SJSA1 (cell line): ENCODE measurements around the gene PNPO. TPM values are rescaled to one million over a fixed set of nuclear protein-coding genes. Genes with fewer than 3 reads are reported as not detected.

Experiments used
- DNase-seq, 2 experiments: peaks; one replicate each; pipeline ENCODE4 v3.0.0-alpha.2; 2015 to 2020; ENCODE audit warnings: low spot score in 2 of 2, low read depth in 1 of 2
- H3K27ac ChIP-seq: fragments of 250-450 bp; sonication (Bioruptor Pico); 2 replicates; pipeline ENCODE4 v1.5.1; 2020; ENCODE audit warnings: mild to moderate bottlenecking, moderate library complexity
- H3K27me3 ChIP-seq: fragments of 250-450 bp; sonication (Bioruptor Pico); replicated peaks from 2 replicates; pipeline ENCODE4 v1.5.1; 2020; ENCODE audit warnings: mild to moderate bottlenecking, moderate library complexity
- H3K36me3 ChIP-seq: fragments of 250-450 bp; sonication (Bioruptor Pico); 2 replicates; pipeline ENCODE4 v1.5.1; 2020; ENCODE audit warnings: mild to moderate bottlenecking
- H3K4me1 ChIP-seq: fragments of 250-450 bp; sonication (Bioruptor Pico); replicated peaks from 2 replicates; pipeline ENCODE4 v1.6.1; 2021; ENCODE audit warnings: mild to moderate bottlenecking
- H3K4me3 ChIP-seq: fragments of 250-450 bp; sonication (Bioruptor Pico); 2 replicates; pipeline ENCODE4 v1.5.1; 2020; ENCODE audit warnings: mild to moderate bottlenecking
- H3K9me3 ChIP-seq: fragments of 250-450 bp; sonication (Bioruptor Pico); replicated peaks from 2 replicates; pipeline ENCODE4 v1.5.1; 2020; ENCODE audit warnings: mild to moderate bottlenecking
- total RNA-seq: library from RNA; depleted of rRNA; stranded (reverse); fragments of >200 nt; shearing (Covaris generic); gene quantifications from 2 replicates; pipeline ENCODE4 v1.2.3, GENCODE V29; 2014

Gene PNPO
- total RNA-seq, 1 experiment from 2014 or later, result 34.3 TPM

GRCh38 chr17:47949197-47949759 is 7.9 kb downstream of the PNPO start:
- Histone ChIP-seq H3K36me3 (peaks cover 22% of the 10 kb centered on the region), H3K4me3 (no peak overlapping the region), H3K27ac (no peak overlapping the region), H3K4me1 (peaks cover 6% of the 10 kb centered on the region), H3K9me3 (no peaks in the 10 kb centered on the region), H3K27me3 (no peaks in the 10 kb centered on the region)
- peak; percentile 83 to 92 for DNase-seq

GRCh38 chr17:47949946-47950345 is 8.6 kb downstream of the PNPO start:
- H3K9me3 ChIP-seq, result no peaks in the 10 kb centered on the region
- H3K4me1 ChIP-seq, result peaks cover 6% of the 10 kb centered on the region
- H3K27ac ChIP-seq, result no peak overlapping the region
- H3K36me3 ChIP-seq, result peaks cover 22% of the 10 kb centered on the region
- no peak overlapping the region for H3K4me3 ChIP-seq
- no peak for DNase-seq
- no peaks in the 10 kb centered on the region for H3K27me3 ChIP-seq

DNA sequence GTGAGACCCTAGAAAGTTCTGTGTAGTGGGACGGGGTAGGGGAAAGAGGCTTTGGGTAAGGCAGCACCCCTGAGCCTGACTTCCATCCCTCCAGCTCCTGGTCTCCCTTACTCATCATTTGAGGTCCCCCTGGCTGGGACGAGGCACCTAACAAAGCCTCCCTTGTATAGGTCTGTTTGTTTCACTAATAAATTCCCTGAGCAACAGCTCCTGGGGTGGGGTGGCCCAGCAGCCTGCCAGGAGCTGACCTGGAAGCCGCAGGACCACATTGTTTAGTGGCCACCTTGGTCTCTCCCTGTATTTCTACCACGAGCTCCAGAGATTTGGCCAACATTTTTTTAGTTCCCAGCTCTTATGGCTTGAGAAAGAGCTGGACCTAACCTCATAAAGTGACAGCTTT is 9.1 kb downstream of the PNPO start:
- peaks cover 6% of the 10 kb centered on the region for H3K4me1 ChIP-seq
- H3K27me3 ChIP-seq, result no peaks in the 10 kb centered on the region
- no peak overlapping the region for H3K4me3 ChIP-seq
- H3K9me3 ChIP-seq, result no peaks in the 10 kb centered on the region
- no peak for DNase-seq
- peaks cover 22% of the 10 kb centered on the region for H3K36me3 ChIP-seq
- no peak overlapping the region for H3K27ac ChIP-seq

DNA sequence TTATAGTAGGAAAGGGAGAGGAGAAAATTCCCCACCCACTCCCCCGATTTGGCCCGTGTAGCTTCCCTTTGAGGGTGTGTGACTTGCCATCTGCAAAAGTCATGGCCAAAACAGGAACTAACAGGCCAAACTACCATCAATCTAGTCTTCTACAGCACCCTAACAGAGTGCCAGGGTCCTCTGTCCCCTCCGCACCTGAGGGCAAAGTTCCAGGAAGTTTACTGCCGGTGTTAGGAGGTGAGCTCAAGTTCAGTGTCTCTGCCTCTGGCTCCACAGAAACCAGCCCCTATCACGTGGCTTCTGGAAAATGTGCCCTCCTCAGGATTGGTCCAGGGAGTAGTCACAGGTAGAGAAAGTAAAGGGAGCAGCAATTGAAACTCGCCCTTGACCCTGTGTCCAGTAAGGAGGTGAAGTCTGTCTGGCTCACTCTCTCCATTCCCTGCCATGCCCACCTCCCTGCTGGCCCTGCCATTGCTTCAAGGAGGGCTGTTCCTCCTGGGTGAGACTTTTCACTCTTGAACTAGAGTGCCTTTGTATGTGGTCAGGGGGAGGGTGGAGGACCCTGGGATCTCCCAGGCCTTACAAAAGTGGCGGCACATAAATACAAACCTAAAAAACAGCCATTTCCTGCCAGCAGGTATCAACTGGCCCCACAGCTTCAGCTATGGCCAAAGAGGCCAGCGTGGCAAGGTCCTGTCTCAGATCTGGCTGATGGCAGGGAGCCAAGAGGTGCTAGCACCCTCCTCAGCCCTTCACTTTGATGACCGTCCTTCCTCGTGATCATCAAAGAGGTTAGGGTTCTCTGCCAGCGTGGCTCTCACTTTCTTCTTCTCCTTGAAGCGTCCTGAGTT is 11.0 kb downstream of the PNPO start:
- DNase-seq, result no peak
- H3K9me3 ChIP-seq, result no peaks in the 10 kb centered on the region
- H3K27me3 ChIP-seq, result no peaks in the 10 kb centered on the region

GRCh38 chr17:47953909-47954308 is 12.5 kb downstream of the PNPO start:
- Histone ChIP-seq H3K4me3 (no peak overlapping the region), H3K36me3 (peaks cover 1% of the 10 kb centered on the region; the same call in 1 of the 2 replicates), H3K27me3 (no peaks in the 10 kb centered on the region), H3K9me3 (no peaks in the 10 kb centered on the region), H3K27ac (no peak overlapping the region), H3K4me1 (peaks cover 6% of the 10 kb centered on the region)
- no peak for DNase-seq

More for the DNA sequence above, 11.0 kb downstream of the PNPO start:
- no peak overlapping the region for H3K27ac ChIP-seq
- H3K4me3 ChIP-seq, result no peak overlapping the region
- peaks cover 6% of the 10 kb centered on the region for H3K4me1 ChIP-seq
- H3K36me3 ChIP-seq, result peaks cover 11% of the 10 kb centered on the region

- no peaks in the 10 kb centered on the region for H3K27me3 ChIP-seq
- DNase-seq, result no peak
- no peaks in the 10 kb centered on the region for H3K36me3 ChIP-seq
- no peak overlapping the region for H3K4me3 ChIP-seq
- H3K9me3 ChIP-seq, result no peaks in the 10 kb centered on the region
- H3K27ac ChIP-seq, result no peak overlapping the region
- no peaks in the 10 kb centered on the region for H3K4me1 ChIP-seq
Observed at GRCh38 chr17:47955497-47956461, 14.4 kb downstream of the PNPO start.

- no peak for DNase-seq
- H3K27me3 ChIP-seq, result no peaks in the 10 kb centered on the region
- H3K4me3 ChIP-seq, result no peak overlapping the region
- no peaks in the 10 kb centered on the region for H3K9me3 ChIP-seq
- H3K27ac ChIP-seq, result no peak overlapping the region
- H3K36me3 ChIP-seq, result no peaks in the 10 kb centered on the region
- no peaks in the 10 kb centered on the region for H3K4me1 ChIP-seq
Observed at GRCh38 chr17:47956791-47957590, 15.6 kb downstream of the PNPO start.

DNA sequence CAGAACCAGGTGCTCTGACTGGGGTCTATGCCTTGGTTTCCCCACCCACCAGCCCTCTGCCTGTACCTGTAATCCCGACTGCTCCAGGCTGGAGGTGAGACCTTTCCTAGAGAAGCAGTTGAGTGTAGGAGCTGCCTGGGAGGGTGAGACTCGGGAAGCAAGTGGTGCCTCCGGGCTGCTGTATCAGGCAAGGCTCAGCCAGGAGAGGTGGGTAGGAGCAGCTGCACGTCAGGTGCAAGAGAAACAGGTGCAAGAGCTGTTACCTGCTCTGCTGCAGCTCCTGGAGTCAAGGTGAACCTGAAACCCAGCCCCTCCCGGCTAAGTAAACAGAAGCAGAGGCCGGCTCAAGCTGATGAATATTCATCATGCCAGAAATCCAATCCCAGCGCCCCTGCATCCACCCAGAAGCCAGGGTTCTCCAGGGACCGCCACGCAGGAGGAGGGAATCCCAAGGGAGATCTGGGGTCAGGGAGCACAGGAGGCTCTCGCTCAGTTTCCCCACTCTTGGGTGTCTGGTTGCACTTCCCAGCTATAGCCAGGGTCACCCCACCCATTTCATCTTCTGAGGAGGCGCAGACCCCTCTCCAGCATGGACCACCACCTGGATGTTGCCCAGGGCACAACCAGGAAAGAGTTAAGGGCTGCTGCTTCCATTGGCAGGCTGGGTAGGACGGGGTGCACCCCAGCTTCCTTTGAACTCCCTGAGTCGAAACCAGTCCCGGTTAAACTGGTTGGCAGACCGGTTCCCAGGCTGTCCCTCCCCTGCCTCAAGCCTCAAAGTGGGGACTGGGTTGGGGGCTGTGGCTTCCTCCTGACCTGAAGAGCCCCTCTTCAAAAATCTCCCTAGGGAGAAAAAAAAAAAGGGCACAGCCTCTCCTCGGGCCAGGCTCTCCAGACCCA is 16.5 kb downstream of the PNPO start, which contains the start of gene PRR15L:
TSS of gene PRR15L (minus strand) at position 293 of the 900 bp plus-strand sequence. CDS start 4,649 bp downstream, outside the sequence.
- no peak within 1 kb of the TSS for H3K4me3 ChIP-seq
- H3K27me3 ChIP-seq, result no peaks in the 10 kb centered on the region
- H3K9me3 ChIP-seq, result no peaks in the 10 kb centered on the region
- no peaks in the 10 kb centered on the region for H3K36me3 ChIP-seq
- no peak within 1 kb of the TSS for H3K27ac ChIP-seq
- DNase-seq, result no peak
- H3K4me1 ChIP-seq, result no peaks in the 10 kb centered on the region

DNA sequence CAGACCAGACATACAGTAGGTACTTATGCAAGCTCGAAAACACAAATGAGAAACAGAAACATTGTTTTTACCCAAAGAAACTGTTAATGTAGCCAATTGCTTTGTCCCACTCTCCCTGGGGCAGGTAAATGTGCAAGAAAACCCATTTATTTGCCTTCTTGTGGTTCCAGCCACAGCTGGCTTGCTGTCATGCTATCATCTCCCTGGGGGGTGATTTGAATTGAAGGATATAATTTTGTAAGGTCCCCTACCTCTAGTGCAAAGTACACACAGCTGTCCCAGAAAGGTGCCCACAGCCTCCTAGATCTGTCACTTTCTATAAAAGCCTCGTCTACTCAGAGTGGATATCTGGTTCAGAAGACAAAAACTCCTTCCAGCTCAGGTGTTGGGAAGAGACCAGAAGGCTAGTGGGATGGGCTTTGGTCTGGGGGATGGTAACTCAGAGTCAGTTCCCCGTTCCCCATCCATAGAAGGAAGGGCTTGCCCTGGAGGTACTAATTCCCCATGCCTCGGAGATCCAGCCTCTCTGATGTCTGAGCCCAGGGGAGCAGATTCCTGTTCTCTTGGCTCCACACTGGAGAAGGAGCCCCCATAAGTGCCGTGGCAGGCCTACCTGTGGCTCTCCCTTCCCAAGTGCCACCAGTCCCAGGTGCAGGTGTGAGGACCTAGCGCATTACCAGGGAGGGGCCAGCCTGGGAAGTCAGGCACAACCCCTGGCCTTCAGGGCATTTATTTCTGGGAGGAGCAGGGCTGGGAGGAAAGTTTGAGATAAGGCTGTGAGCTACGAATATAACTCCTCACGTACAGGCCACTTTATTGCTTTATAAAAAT is 18.7 kb downstream of the PNPO start:
- no peak overlapping the region for H3K27ac ChIP-seq
- H3K4me3 ChIP-seq, result no peak overlapping the region
- no peak for DNase-seq
- H3K36me3 ChIP-seq, result no peaks in the 10 kb centered on the region
- no peaks in the 10 kb centered on the region for H3K9me3 ChIP-seq
- H3K4me1 ChIP-seq, result no peaks in the 10 kb centered on the region
- H3K27me3 ChIP-seq, result no peaks in the 10 kb centered on the region

DNA sequence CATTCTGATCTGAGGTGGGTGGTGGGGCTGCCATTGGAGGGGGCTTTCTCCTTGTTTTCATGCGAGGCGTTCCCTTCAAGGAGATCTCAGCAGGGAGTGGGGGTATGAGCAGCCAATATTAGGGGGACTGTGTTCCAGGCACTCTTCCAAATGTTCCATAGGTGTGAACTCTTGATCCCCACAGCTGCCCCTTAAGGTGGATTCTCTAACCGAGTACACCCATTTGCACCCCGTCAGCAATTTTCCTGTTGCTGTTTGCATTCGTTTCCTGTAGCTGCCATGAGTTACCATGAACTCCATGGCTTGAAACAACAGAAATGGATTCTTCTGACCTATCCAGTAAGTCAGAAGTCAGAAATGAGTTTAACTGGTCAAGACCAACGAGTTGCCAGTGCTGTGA is 20.0 kb downstream of the PNPO start:
- no peak overlapping the region for H3K27ac ChIP-seq
- H3K4me3 ChIP-seq, result no peak overlapping the region
- H3K9me3 ChIP-seq, result no peaks in the 10 kb centered on the region
- H3K27me3 ChIP-seq, result no peaks in the 10 kb centered on the region
- no peaks in the 10 kb centered on the region for H3K36me3 ChIP-seq
- DNase-seq, result no peak
- H3K4me1 ChIP-seq, result no peaks in the 10 kb centered on the region

- Histone ChIP-seq H3K9me3 (no peaks in the 10 kb centered on the region), H3K4me3 (no peak overlapping the region), H3K27ac (no peak overlapping the region), H3K27me3 (no peaks in the 10 kb centered on the region), H3K36me3 (no peaks in the 10 kb centered on the region), H3K4me1 (peaks cover 9% of the 10 kb centered on the region)
- no peak for DNase-seq
Observed at GRCh38 chr17:47962901-47963300, 21.5 kb downstream of the PNPO start.

GRCh38 chr17:47964856-47965255 is 23.5 kb downstream of the PNPO start:
- Histone ChIP-seq H3K27me3 (no peaks in the 10 kb centered on the region), H3K36me3 (no peaks in the 10 kb centered on the region), H3K9me3 (no peaks in the 10 kb centered on the region), H3K27ac (no peak overlapping the region), H3K4me3 (no peak overlapping the region), H3K4me1 (peaks cover 20% of the 10 kb centered on the region)
- DNase-seq, result no peak
